Activated CD4-positive, alpha-beta T cell treated with anti-CD3 and anti-CD28 coated beads for 24 hours (primary cell): ENCODE measurements around the gene OR6C65.
"Not testable (repeated sequence)": the region's sequence is repeated elsewhere in the genome, so short reads cannot be mapped to it uniquely, and the experiment has no call there.

Source experiments
- DNase-seq, 2 donors: peaks; one replicate each; pipeline ENCODE4 v3.0.0-alpha.2; 2020; ENCODE audit warnings: low read depth in 2 of 2

The OR6C65 gene

GRCh38 chr12:55400229-55400628, at the start of gene OR6C65:
TSS of gene OR6C65 (plus strand) at chr12:55400529. CDS start at chr12:55400529, 0 bp downstream.
- DNase-seq, result no peak

GRCh38 chr12:55355338-55355737, 45.0 kb upstream of the OR6C65 start:
- DNase-seq, result not testable (repeated sequence)

- DNase-seq, result no peak
These were observed 37.7 kb upstream of the OR6C65 start, which contains the start of gene OR6C75 for GRCh38 chr12:55362675-55363074. TSS of gene OR6C75 (plus strand) at chr12:55362975. CDS start at chr12:55365111, 2,136 bp downstream.

GRCh38 chr12:55365086-55365485, 35.2 kb upstream of the OR6C65 start:
- DNase-seq, result no peak

- no peak for DNase-seq
These were observed 27.8 kb upstream of the OR6C65 start for GRCh38 chr12:55372521-55372920.

- DNase-seq, result no peak
These were observed 14.4 kb upstream of the OR6C65 start for GRCh38 chr12:55385891-55386290.

GRCh38 chr12:55392032-55392795, 8.1 kb upstream of the OR6C65 start:
- DNase-seq, result no peak

GRCh38 chr12:55396326-55396725, 4.0 kb upstream of the OR6C65 start:
- DNase-seq, result no peak

- DNase-seq, result no peak
These were observed 7.5 kb downstream of the OR6C65 start for GRCh38 chr12:55407866-55408265.

GRCh38 chr12:55409133-55409532, 8.8 kb downstream of the OR6C65 start:
- DNase-seq, result not testable (repeated sequence)

- DNase-seq, result not testable (repeated sequence)
These were observed 11.8 kb downstream of the OR6C65 start for GRCh38 chr12:55412138-55412537.

- not testable (repeated sequence) for DNase-seq
These were observed 13.4 kb downstream of the OR6C65 start for GRCh38 chr12:55413498-55414388.

- DNase-seq, result not testable (repeated sequence)
These were observed 14.1 kb downstream of the OR6C65 start for GRCh38 chr12:55414396-55414823.

GRCh38 chr12:55414889-55415288, 14.6 kb downstream of the OR6C65 start:
- DNase-seq, result not testable (repeated sequence)

GRCh38 chr12:55416961-55417360, 16.6 kb downstream of the OR6C65 start:
- DNase-seq, result no peak

GRCh38 chr12:55420307-55420962, 20.1 kb downstream of the OR6C65 start:
- DNase-seq, result no peak

GRCh38 chr12:55425954-55426353, 25.6 kb downstream of the OR6C65 start, which contains the start of gene OR6C76:
TSS of gene OR6C76 (plus strand) at chr12:55426254. CDS start at chr12:55426254, 0 bp downstream.
- no peak for DNase-seq

GRCh38 chr12:55428331-55429243, 28.3 kb downstream of the OR6C65 start:
- DNase-seq, result no peak

- not testable (repeated sequence) for DNase-seq
These were observed 40.9 kb downstream of the OR6C65 start for GRCh38 chr12:55441233-55441632.

GRCh38 chr12:55443776-55444175, 43.4 kb downstream of the OR6C65 start, which contains the start of gene OR6C2:
TSS of gene OR6C2 (plus strand) at chr12:55444076. CDS start at chr12:55452214, 8,138 bp downstream.
- no peak for DNase-seq

- no peak for DNase-seq
These were observed 45.0 kb downstream of the OR6C65 start for GRCh38 chr12:55445357-55445756.
